ENCODE measurements around the gene ARHGAP25. TPM values are rescaled to one million over a fixed set of nuclear protein-coding genes. Genes with fewer than 3 reads are reported as not detected.
A peak's percentile ranks its signal among the peaks of the same experiment; 100 is the strongest.

ARHGAP25 gene
- total and polyA plus RNA-seq, 4 donors: 3.5 to 7.0 (median 5.3) TPM

GRCh38 chr2:68829749-68830148 is 95.1 kb downstream of the ARHGAP25 start (continued):
- TF ChIP-seq YY1 (IDR thresholded peaks at IDR 0.05) (no peak), JUND (IDR thresholded peaks at IDR 0.05) (no peak)

- Histone ChIP-seq H3K27me3 (ENCODE audit: control insufficient read depth in 4 of 4, insufficient read depth in 4 of 4, low read length in 3 of 4) (no peaks in the 10 kb centered on the region), H3K9ac (ENCODE audit: low read depth in 1 of 2, low read length in 2 of 2) (no peak overlapping the region), H3K27ac (ENCODE audit: low read depth in 1 of 2, low read length in 2 of 2) (peak overlapping the region; percentile 58 to 68), H3K9me3 (ENCODE audit: control insufficient read depth in 4 of 4, low read length in 3 of 4) (no peaks in the 10 kb centered on the region), H3K4me3 (ENCODE audit: low read depth in 1 of 3, low read length in 3 of 3) (no peak overlapping the region), H3K36me3 (ENCODE audit: control insufficient read depth in 4 of 4, insufficient read depth in 3 of 4, low read depth in 1 of 4, low read length in 3 of 4) (no peaks in the 10 kb centered on the region), H3K4me1 (ENCODE audit: control insufficient read depth in 4 of 4, insufficient read depth in 4 of 4, low read length in 3 of 4) (peaks cover 0 to 6% (median 2%) of the 10 kb centered on the region in 4 donors)
- TF ChIP-seq SP1 (IDR thresholded peaks at IDR 0.05): no peak
- TF ChIP-seq JUND (IDR thresholded peaks at IDR 0.05): no peak
- no peak for TF ChIP-seq EGR1 (IDR thresholded peaks at IDR 0.05; ENCODE audit: low read depth in 2 of 2)
- no peak for TF ChIP-seq YY1 (IDR thresholded peaks at IDR 0.05)
- TF ChIP-seq, protein P1, sequence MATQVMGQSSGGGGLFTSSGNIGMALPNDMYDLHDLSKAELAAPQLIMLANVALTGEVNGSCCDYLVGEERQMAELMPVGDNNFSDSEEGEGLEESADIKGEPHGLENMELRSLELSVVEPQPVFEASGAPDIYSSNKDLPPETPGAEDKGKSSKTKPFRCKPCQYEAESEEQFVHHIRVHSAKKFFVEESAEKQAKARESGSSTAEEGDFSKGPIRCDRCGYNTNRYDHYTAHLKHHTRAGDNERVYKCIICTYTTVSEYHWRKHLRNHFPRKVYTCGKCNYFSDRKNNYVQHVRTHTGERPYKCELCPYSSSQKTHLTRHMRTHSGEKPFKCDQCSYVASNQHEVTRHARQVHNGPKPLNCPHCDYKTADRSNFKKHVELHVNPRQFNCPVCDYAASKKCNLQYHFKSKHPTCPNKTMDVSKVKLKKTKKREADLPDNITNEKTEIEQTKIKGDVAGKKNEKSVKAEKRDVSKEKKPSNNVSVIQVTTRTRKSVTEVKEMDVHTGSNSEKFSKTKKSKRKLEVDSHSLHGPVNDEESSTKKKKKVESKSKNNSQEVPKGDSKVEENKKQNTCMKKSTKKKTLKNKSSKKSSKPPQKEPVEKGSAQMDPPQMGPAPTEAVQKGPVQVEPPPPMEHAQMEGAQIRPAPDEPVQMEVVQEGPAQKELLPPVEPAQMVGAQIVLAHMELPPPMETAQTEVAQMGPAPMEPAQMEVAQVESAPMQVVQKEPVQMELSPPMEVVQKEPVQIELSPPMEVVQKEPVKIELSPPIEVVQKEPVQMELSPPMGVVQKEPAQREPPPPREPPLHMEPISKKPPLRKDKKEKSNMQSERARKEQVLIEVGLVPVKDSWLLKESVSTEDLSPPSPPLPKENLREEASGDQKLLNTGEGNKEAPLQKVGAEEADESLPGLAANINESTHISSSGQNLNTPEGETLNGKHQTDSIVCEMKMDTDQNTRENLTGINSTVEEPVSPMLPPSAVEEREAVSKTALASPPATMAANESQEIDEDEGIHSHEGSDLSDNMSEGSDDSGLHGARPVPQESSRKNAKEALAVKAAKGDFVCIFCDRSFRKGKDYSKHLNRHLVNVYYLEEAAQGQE (IDR thresholded peaks at IDR 0.05): no peak
- TF ChIP-seq RXRA (IDR thresholded peaks at IDR 0.05): no peak
- no peak for TF ChIP-seq FOXA2 (IDR thresholded peaks at IDR 0.05)
- TF ChIP-seq TAF1 (conservative IDR thresholded peaks at IDR 0.05): no peak
- no peak for TF ChIP-seq HNF4A (conservative IDR thresholded peaks at IDR 0.05)
- no peak for TF ChIP-seq FOXA1 (IDR thresholded peaks at IDR 0.05)
- TF ChIP-seq, protein P2, sequence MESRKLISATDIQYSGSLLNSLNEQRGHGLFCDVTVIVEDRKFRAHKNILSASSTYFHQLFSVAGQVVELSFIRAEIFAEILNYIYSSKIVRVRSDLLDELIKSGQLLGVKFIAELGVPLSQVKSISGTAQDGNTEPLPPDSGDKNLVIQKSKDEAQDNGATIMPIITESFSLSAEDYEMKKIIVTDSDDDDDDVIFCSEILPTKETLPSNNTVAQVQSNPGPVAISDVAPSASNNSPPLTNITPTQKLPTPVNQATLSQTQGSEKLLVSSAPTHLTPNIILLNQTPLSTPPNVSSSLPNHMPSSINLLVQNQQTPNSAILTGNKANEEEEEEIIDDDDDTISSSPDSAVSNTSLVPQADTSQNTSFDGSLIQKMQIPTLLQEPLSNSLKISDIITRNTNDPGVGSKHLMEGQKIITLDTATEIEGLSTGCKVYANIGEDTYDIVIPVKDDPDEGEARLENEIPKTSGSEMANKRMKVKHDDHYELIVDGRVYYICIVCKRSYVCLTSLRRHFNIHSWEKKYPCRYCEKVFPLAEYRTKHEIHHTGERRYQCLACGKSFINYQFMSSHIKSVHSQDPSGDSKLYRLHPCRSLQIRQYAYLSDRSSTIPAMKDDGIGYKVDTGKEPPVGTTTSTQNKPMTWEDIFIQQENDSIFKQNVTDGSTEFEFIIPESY (IDR thresholded peaks at IDR 0.05): no peak
- TF ChIP-seq HNF4G (IDR thresholded peaks at IDR 0.05): no peak
- no peak for TF ChIP-seq RAD21 (IDR thresholded peaks at IDR 0.05)
- TF ChIP-seq GABPA (IDR thresholded peaks at IDR 0.05 in 1 of 2, conservative IDR thresholded peaks at IDR 0.05 in 1 of 2): no peak
- TF ChIP-seq NR2F2 (IDR thresholded peaks at IDR 0.05): no peak
- TF ChIP-seq, protein P3, sequence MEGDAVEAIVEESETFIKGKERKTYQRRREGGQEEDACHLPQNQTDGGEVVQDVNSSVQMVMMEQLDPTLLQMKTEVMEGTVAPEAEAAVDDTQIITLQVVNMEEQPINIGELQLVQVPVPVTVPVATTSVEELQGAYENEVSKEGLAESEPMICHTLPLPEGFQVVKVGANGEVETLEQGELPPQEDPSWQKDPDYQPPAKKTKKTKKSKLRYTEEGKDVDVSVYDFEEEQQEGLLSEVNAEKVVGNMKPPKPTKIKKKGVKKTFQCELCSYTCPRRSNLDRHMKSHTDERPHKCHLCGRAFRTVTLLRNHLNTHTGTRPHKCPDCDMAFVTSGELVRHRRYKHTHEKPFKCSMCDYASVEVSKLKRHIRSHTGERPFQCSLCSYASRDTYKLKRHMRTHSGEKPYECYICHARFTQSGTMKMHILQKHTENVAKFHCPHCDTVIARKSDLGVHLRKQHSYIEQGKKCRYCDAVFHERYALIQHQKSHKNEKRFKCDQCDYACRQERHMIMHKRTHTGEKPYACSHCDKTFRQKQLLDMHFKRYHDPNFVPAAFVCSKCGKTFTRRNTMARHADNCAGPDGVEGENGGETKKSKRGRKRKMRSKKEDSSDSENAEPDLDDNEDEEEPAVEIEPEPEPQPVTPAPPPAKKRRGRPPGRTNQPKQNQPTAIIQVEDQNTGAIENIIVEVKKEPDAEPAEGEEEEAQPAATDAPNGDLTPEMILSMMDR (IDR thresholded peaks at IDR 0.05; ENCODE audit: low read depth, low read length, missing input control): no peak
- no peak for TF ChIP-seq ATF3 (IDR thresholded peaks at IDR 0.05)
- TF ChIP-seq, protein P4, sequence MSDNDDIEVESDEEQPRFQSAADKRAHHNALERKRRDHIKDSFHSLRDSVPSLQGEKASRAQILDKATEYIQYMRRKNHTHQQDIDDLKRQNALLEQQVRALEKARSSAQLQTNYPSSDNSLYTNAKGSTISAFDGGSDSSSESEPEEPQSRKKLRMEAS (IDR thresholded peaks at IDR 0.05): no peak
- DNase-seq (ENCODE audit: low spot score): no peak
- WGBS: 78% methylated on average over 3 of the region's 3 CpGs
These were observed 97.1 kb downstream of the ARHGAP25 start for GRCh38 chr2:68831686-68832232.
